Superior temporal gyrus (tissue), 1 donor: ENCODE data around the gene TAX1BP3.
A peak's percentile ranks its signal among the peaks of the same experiment; 100 is the strongest.

ENCODE experiments used
- DNase-seq: peaks from one replicate; pipeline ENCODE4 v3.0.0-alpha.2; 2016; ENCODE audit errors: extremely low spot score

Gene TAX1BP3

DNA sequence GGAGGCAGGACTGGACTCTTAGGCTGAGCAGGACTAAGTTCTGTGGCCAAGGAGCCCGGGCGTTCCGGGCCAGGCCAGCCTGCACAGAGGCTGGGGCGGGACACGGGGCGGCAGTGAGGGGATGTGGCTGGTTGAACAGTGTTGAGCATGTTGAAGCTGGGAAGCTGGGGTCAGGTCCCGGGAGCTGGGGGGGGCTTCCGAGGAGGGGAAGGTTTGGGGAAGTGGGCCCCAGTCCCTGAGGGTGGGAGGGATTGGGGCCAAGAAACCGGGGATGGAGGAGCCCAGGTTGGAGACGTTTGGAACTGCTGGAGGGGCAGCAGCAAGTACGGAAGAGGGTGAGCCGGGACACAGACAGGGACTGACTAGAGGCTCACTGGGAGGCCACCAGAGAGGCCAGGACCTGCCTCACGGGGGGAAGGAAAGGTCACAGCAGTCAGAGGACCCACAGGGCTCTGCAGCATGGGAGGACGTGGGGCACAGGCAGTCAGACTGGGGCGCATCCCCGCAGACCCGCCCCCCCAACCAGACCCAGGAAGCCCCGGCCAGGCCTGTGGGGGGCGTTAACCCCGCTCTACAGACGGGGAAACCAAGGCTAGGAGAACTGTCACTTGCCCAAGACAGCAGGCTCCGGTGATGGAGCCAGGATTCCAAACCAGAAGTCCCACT is 9.5 kb downstream of the TAX1BP3 start:
- DNase-seq: no peak

GRCh38 chr17:3657874-3658783 is 10.2 kb downstream of the TAX1BP3 start:
- no peak for DNase-seq

DNA sequence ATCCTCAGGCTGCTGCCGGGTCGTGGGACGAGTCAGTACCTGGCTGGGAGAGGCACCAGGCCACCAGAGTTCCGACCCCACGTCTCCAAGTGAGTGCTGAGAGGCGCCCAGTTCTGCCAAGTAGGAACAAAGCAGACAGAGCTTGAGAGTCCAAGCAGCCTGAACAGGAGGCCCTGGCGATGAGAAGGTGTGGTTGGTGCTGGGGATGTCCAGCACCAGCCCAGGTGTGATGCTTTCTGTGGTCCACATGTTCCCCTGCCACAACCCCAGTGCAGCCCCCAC is 10.8 kb downstream of the TAX1BP3 start:
- DNase-seq: no peak

- DNase-seq: no peak
These were observed 11.4 kb downstream of the TAX1BP3 start for GRCh38 chr17:3656755-3657587.

GRCh38 chr17:3656353-3656752 is 12.0 kb downstream of the TAX1BP3 start:
- no peak for DNase-seq

DNA sequence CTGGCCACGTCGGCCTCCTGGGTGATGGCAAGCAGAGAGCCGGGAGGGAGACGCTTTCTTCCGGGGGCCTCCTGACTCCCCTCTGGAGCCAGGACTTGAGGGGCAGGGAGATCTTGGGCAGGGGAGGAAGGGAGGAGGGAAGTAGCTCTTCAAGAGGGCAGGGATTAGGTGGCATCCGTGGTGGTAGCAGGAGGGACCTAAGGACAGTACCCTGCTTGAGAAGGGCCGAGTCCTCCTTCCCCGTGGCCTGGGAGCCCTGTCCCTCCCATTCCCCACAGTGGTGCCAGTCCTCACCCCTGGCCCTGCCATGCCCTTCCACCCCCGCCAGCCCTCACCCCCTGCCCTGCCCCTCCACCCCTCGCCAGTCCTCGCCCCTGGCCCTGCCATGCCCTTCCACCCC is 12.6 kb downstream of the TAX1BP3 start:
- no peak for DNase-seq

GRCh38 chr17:3647769-3648555 is 20.4 kb downstream of the TAX1BP3 start:
- DNase-seq: peak; percentile 77

DNA sequence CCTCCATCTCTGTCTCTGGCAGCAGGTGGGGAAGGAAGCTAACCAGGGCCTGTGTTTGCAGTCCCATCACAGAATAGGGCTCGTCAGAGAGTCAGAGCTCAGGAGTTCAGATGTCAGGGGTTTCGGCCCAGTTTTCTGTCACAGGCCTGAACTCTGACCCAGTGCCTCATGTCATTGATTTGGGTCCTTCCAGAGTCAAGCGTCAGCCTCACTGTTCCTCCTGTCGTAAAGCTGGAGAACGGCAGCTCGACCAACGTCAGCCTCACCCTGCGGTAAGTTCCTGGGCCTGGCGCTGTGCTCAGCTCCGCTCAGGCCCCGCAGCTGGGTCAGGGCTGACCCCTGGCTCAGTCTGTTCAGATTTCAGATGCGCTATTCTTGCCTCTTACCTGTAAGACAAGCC is 21.1 kb downstream of the TAX1BP3 start:
- DNase-seq: no peak

DNA sequence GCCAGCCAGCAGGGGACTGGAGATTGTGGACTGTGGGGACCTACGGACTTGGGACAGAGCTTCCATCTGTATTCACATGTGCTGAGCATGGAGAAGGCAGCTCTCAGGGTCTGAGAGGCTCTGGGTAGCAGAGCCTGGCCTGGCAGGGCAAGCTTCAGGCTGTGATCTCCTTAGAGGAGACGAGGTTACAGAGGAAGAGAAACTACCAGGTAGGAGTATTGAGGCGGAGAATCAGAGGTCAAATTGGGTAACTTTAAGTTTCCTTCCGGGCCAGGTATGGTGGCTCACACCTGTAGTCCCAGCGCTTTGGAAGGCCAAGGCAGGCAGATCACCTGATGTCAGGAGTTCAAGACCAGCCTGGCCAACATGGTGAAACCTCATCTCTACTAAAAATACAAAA is 23.1 kb downstream of the TAX1BP3 start:
- DNase-seq: no peak

DNA sequence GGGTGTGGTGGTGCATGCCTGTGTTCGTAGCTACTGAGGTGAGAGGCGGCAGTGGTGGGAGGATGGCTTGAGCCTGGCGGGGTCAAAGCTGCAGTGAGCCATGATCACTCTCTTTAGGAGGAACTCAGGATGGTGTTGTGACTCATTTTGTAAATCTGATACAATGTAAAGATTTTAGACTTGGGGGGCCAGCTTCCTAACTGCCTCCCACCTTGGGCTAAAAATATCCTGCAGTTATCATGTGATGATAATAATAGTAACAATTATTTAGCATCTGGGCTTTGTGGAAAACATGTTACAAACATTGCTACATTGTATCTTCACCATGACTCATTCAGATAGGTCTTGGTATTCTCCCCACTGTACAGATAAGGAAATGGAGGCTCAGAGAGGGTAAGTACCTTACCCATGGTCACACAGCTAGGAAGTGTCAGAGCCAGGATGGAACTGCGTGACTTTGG is 24.5 kb downstream of the TAX1BP3 start:
- no peak for DNase-seq

DNA sequence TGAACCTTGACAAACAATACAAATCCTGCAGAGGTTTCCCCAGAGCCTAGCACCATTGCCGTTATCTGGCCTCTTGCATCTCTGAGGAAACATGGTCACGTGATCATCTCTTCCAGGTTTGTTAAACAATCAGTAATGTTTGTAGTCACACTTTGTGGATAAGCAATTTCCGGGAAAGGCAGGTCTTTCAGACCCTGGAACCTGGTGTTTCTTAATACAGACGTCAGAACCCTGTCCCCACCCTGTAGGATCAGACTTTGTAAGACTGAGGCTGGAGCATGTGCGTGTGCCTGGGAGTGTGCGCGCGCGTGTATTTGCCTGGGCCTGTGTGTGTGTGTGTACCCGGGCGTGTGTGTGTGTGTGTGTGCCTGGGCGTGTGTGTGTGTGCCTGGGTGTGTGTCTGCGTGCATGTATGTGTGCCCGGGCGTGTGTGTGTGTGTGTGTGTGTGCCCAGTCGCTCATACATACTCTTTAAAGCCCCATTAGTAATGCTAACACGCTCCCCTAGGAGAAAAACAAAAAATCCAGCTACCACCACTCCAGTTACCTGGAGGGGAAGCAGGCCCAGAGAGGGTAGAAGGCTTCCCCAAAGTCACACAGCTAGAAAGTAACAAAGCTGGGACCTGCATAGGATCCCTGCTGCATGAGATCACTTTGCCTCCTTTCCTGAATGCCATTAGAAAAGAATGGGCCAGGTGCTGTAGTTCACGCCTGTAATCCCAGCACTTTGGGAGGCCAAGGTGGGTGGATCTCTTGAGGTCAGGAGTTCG is 26.5 kb downstream of the TAX1BP3 start:
- DNase-seq: no peak

DNA sequence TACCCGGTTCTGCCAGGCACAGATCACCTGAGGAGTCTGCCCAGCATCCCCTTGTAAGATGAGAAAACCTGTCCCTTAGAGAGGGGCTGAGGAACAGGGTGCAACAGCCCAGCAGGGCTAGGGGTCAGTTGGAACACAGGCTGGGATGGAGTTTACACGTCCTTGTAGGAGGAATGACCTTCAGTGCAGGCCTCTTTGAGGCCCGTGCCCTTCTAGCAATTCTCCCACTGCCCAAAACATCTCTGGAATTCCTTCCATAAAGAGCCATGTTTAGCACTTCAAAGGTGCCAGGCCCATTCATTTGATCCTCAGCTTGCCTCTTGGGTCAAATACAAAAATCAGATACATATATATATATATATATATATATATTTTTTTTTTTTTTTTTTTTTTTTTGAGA is 27.4 kb downstream of the TAX1BP3 start:
- DNase-seq: no peak

DNA sequence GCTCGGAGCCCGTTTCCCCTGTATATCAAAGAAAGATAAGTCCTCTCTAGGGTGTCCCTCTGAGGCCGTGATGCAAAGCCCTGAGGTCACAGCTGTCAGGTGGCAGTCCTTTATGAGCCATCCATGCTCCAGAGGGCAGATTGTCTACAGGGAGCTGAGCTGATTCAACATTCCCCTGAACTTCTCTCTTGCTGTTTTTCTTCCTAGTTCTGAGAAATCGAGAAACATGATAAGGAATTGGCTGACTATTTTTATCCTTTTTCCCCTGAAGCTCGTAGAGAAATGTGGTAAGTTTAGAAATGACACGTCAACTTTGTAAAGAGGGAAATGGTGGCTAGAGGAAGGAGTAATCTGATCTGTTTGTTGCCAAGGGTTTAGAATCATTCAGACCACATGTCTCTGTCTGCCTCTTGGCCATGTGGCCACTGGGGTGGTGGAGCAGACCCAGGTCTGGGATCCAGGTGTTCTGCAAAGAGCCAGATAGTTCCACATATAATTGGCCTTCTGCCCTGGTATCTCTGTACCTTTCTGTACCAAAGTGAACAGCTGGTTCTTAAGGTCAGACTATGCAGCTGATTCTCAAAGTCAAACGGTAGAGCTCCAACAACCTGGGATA is 28.3 kb downstream of the TAX1BP3 start:
- DNase-seq: no peak

GRCh38 chr17:3636908-3637373 is 31.4 kb downstream of the TAX1BP3 start:
- DNase-seq: no peak

- peak; percentile 97 for DNase-seq
These were observed 32.0 kb downstream of the TAX1BP3 start, which contains the start of the genes CTNS and SHPK for GRCh38 chr17:3636154-3636907. Gene CTNS, plus strand, starts transcription at chr17:3636760. Its CDS starts 3,447 bp downstream, at chr17:3640207. Gene SHPK, minus strand, starts transcription at chr17:3636250. Its CDS starts 31 bp downstream, at chr17:3636219.

DNA sequence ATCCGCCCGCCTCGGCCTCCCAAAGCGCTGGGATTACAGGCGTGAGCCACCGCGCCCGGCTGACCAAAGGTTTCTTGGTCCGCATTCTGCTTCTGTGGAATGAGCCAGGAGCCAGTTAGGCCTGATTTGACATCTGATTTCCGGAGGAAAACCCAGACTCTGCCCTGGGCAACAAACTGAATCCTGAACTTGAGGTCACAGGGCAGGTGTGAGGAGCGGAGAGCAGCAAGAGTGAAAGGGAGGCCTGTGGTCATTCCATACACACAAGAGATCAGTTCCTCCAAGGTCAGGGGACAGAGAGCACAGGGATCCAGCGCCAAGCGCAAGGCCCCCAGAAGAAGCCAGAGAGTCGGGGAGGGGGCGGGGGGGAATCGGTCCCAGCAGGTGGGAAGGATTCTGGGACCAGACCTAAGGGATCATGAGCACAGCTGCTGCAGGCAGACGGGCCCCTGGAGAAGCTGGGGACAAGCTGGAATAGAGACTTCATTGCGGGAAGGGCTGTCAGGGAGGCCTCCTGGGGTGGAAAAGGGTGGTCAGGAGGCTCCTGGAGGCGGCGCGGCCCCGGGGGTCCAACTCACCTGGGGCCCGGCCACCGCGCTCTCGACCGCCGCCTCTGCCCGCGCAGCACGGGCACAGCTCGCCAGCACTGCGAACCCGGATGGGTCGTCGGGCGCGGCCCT is 32.8 kb downstream of the TAX1BP3 start:
- no peak for DNase-seq

DNA sequence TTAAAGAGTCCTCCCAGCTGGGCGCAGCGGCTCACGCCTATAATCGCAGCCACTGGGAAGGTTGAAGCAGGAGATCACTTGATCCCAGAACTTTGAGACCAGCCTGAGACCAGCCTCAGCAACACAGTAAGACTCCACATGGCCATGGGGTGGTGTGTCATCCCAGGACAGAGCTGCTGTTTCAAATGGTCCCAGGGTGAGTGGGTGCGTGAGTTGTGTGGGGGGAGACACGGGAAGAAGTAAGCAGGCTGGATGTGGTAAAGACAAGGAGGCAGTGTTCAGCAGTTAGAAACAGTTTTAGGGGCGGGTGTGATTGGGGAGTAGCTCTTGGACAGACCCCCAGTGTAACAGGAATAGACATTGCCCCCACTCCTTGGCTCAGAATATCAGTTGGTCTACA is 36.1 kb downstream of the TAX1BP3 start:
- no peak for DNase-seq

DNA sequence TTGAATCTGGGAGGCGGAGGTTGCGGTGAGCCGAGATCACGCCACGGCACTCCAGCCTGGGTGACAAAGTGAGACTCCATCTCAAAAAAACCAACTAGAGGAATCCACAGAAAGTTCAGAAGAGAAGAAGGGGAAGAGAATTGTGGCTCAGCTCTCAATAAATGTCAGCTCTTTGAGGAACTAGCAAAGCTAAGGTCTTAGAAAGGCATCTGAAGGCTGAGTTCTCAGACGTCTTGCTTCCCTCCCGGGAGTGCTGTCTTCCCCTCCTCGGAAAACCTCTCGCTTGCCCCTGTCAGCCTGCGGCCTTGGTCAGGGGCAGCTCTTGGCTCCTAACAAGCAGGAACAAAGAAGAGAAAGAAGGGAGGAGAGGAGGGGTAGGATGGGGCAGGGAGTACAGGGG is 37.6 kb downstream of the TAX1BP3 start:
- no peak for DNase-seq

- DNase-seq: no peak
These were observed 40.6 kb downstream of the TAX1BP3 start for GRCh38 chr17:3627769-3628167.
